H1 (cell line): ENCODE measurements around the gene IQCF2. TPM values are rescaled to one million over a fixed set of nuclear protein-coding genes. Genes with fewer than 3 reads are reported as not detected.

Experiments used
- CTCF ChIA-PET: fragments of 300-600 bp; sonication (Branson Sonifier 250); formaldehyde crosslinking; loops from one replicate; lab custom pipeline; 2021; ENCODE audit not compliant: partially characterized antibody; lab: Charles Lee
- POLR2A ChIA-PET: fragments of 300-600 bp; sonication (Branson Sonifier 250); formaldehyde crosslinking; loops from one replicate; lab custom pipeline; 2021; ENCODE audit warnings: inconsistent platforms; ENCODE audit not compliant: partially characterized antibody; lab: Charles Lee
- DNase-seq, 2 experiments: peaks; one replicate each; pipeline versions ENCODE4 v3.0.0 to v3.0.0-alpha.2; 2010 to 2022; ENCODE audit warnings: low spot score in 2 of 2, low read depth in 1 of 2, mixed read lengths in 1 of 2
- FAIRE-seq: peaks from 2 replicates; lab custom pipeline; 2011; peaks lifted over from hg19 to GRCh38; lab: Jason Lieb, UNC
- H2AFZ ChIP-seq: 2 replicates; pipeline ENCODE4 v1.8.1; 2012; ENCODE audit warnings: low read length, inconsistent platforms
- H2AK5ac ChIP-seq: 2 replicates; pipeline ENCODE4 v1.6.1; 2013; ENCODE audit warnings: low read depth, low read length
- H2BK120ac ChIP-seq: replicated peaks from 2 replicates; pipeline ENCODE3; 2013; ENCODE audit warnings: low read depth, low read length, inconsistent platforms
- H2BK12ac ChIP-seq: 2 replicates; pipeline ENCODE4 v1.6.1; 2013; ENCODE audit warnings: low read depth, low read length
- H2BK15ac ChIP-seq: 2 replicates; pipeline ENCODE4 v1.6.1; 2013; ENCODE audit warnings: low read length
- H2BK20ac ChIP-seq: 2 replicates; pipeline ENCODE4 v1.6.1; 2013; ENCODE audit warnings: low read length
- H2BK5ac ChIP-seq: 2 replicates; pipeline ENCODE4 v1.6.1; 2013; ENCODE audit warnings: low read depth, low read length
- H3K14ac ChIP-seq: 2 replicates; pipeline ENCODE4 v1.6.1; 2013; ENCODE audit warnings: inconsistent platforms; ENCODE audit not compliant: insufficient read length
- H3K18ac ChIP-seq: 2 replicates; pipeline ENCODE4 v1.6.1; 2013; ENCODE audit warnings: low read length; ENCODE audit errors: extremely low read depth
- H3K23ac ChIP-seq: 2 replicates; pipeline ENCODE4 v1.6.1; 2013; ENCODE audit warnings: inconsistent platforms; ENCODE audit not compliant: insufficient read length
- H3K23me2 ChIP-seq: 2 replicates; pipeline ENCODE4 v1.6.1; 2013; ENCODE audit warnings: low read depth, low read length
- H3K27ac ChIP-seq: 2 replicates; pipeline ENCODE4 v1.6.1; 2011; ENCODE audit warnings: low read depth, low read length, inconsistent platforms
- H3K27me3 ChIP-seq, 4 experiments: replicated peaks in 1 of 4; 1 replicate in 1 of 4; 2 replicates in 3 of 4; pipeline versions ENCODE4 v1.6.1 to v1.8.1; 2011 to 2013; ENCODE audit warnings: low read length in 3 of 4, mild to moderate bottlenecking in 3 of 4, inconsistent platforms in 2 of 4, mixed read lengths in 2 of 4, moderate library complexity in 1 of 4; ENCODE audit not compliant: control insufficient read depth in 3 of 4, insufficient read depth in 3 of 4; ENCODE audit errors: extremely low read depth in 1 of 4
- H3K36me3 ChIP-seq, 4 experiments: 2 replicates each; pipeline versions ENCODE4 v1.6.1 to v1.8.1; 2011 to 2013; ENCODE audit warnings: mild to moderate bottlenecking in 4 of 4, low read length in 3 of 4, moderate library complexity in 2 of 4, control low read depth in 1 of 4, inconsistent platforms in 1 of 4; ENCODE audit not compliant: insufficient read depth in 4 of 4, control insufficient read depth in 2 of 4
- H3K4ac ChIP-seq: replicated peaks from 2 replicates; pipeline ENCODE3; 2013; ENCODE audit warnings: low read length, low read depth, mixed read lengths, inconsistent platforms; ENCODE audit not compliant: insufficient read length
- H3K4me1 ChIP-seq, 4 experiments: replicated peaks in 1 of 4; 1 replicate in 1 of 4; 2 replicates in 3 of 4; pipeline versions ENCODE4 v1.6.1 to v1.8.1; 2011 to 2013; ENCODE audit warnings: low read length in 3 of 4, inconsistent platforms in 2 of 4, mixed read lengths in 1 of 4; ENCODE audit not compliant: insufficient read depth in 4 of 4, control insufficient read depth in 3 of 4
- H3K4me2 ChIP-seq, 2 experiments: 2 replicates each; pipeline versions ENCODE4 v1.6.1 to v1.8.1; 2011 to 2013; ENCODE audit warnings: low read depth in 2 of 2, low read length in 2 of 2, control low read depth in 1 of 2, inconsistent platforms in 1 of 2, mild to moderate bottlenecking in 1 of 2; ENCODE audit not compliant: insufficient read depth in 1 of 2
- H3K4me3 ChIP-seq, 4 experiments: fragments of 200-600, 300-600 bp in 1 of 4; sonication (generic), shearing (Covaris generic), sonication (Bioruptor Twin) in 1 of 4; 2 replicates each; pipeline versions ENCODE4 v1.5.1 to v1.8.1; 2011 to 2016; ENCODE audit warnings: low read length in 4 of 4, low read depth in 3 of 4, control low read depth in 2 of 4, inconsistent platforms in 2 of 4, mild to moderate bottlenecking in 2 of 4, mixed read lengths in 1 of 4, moderate library complexity in 1 of 4; ENCODE audit not compliant: insufficient read depth in 2 of 4; ENCODE audit errors: extremely low read depth in 1 of 4
- H3K56ac ChIP-seq: replicated peaks from 2 replicates; pipeline ENCODE3; 2013; ENCODE audit warnings: low read depth, mild to moderate bottlenecking, mixed read lengths, low read length, inconsistent platforms; ENCODE audit not compliant: insufficient read length
- H3K79me1 ChIP-seq: 2 replicates; pipeline ENCODE4 v1.6.1; 2013; ENCODE audit warnings: low read depth, low read length, control low read depth
- H3K79me2 ChIP-seq, 2 experiments: 2 replicates each; pipeline versions ENCODE4 v1.6.1 to v1.8.1; 2012 to 2013; ENCODE audit warnings: low read length in 2 of 2, mild to moderate bottlenecking in 2 of 2, inconsistent platforms in 1 of 2; ENCODE audit not compliant: insufficient read depth in 2 of 2, control insufficient read depth in 1 of 2
- H3K9ac ChIP-seq, 4 experiments: replicated peaks in 1 of 4; 1 replicate in 1 of 4; 2 replicates in 3 of 4; pipeline versions ENCODE4 v1.6.1 to v1.8.1; 2011 to 2013; ENCODE audit warnings: low read depth in 3 of 4, low read length in 3 of 4, control low read depth in 2 of 4, mild to moderate bottlenecking in 2 of 4, moderate library complexity in 2 of 4, inconsistent platforms in 1 of 4; ENCODE audit errors: extremely low read depth in 1 of 4
- H3K9me3 ChIP-seq, 2 experiments: 2 replicates each; pipeline versions ENCODE4 v1.6.1 to v1.8.1; 2012 to 2013; ENCODE audit warnings: mild to moderate bottlenecking in 2 of 2, moderate library complexity in 2 of 2, control low read depth in 1 of 2, inconsistent platforms in 1 of 2, low read depth in 1 of 2, low read length in 1 of 2, mixed read lengths in 1 of 2; ENCODE audit not compliant: insufficient read depth in 2 of 2
- H4K20me1 ChIP-seq, 2 experiments: replicated peaks in 1 of 2; 2 replicates each; pipeline versions ENCODE3 to v1.8.1; 2011 to 2013; ENCODE audit warnings: inconsistent platforms in 2 of 2, low read length in 2 of 2, mild to moderate bottlenecking in 1 of 2; ENCODE audit not compliant: insufficient read depth in 2 of 2, control insufficient read depth in 1 of 2
- H4K5ac ChIP-seq: 2 replicates; pipeline ENCODE4 v1.6.1; 2013; ENCODE audit warnings: low read length, low read depth, mixed read lengths, inconsistent platforms; ENCODE audit not compliant: insufficient read length
- H4K8ac ChIP-seq: 2 replicates; pipeline ENCODE4 v1.8.0; 2013; ENCODE audit warnings: mild to moderate bottlenecking, moderate library complexity, low read length, inconsistent platforms; ENCODE audit not compliant: insufficient read depth; ENCODE audit errors: extremely low read depth
- H4K91ac ChIP-seq: replicated peaks from 2 replicates; pipeline ENCODE3; 2013; ENCODE audit warnings: low read length, mixed read lengths, inconsistent platforms; ENCODE audit not compliant: insufficient read length
- ATF3 ChIP-seq: IDR thresholded peaks from 2 replicates; pipeline ENCODE4 v1.6.1; 2011; ENCODE audit warnings: low read depth, mild to moderate bottlenecking, low read length; ENCODE audit not compliant: insufficient read depth
- FOSL1 ChIP-seq: IDR thresholded peaks from 2 replicates; pipeline ENCODE4 v1.6.1; 2011; ENCODE audit warnings: mild to moderate bottlenecking, low read depth, low read length, moderate library complexity; ENCODE audit not compliant: insufficient read depth
- HDAC6 ChIP-seq: IDR thresholded peaks from one replicate; pipeline ENCODE4 v1.7.1; 2012; ENCODE audit warnings: low read depth, mild to moderate bottlenecking, inconsistent platforms, low read length, moderate library complexity
- JUN ChIP-seq: IDR thresholded peaks from 2 replicates; pipeline ENCODE4 v1.6.1; 2011; ENCODE audit warnings: low read depth, mild to moderate bottlenecking, improper control_type of control experiment, low read length
- KDM1A ChIP-seq: fragments of 200-600, 300-600 bp; sonication (generic); IDR thresholded peaks from 2 replicates; pipeline ENCODE4 v1.7.1; 2016; ENCODE audit warnings: mild to moderate bottlenecking, low read length, borderline replicate concordance
- RAD21 ChIP-seq, 2 experiments: IDR thresholded peaks in 1 of 2; conservative IDR thresholded peaks in 1 of 2; 2 replicates each; pipeline ENCODE4 v1.6.1; 2011; ENCODE audit warnings: low read depth in 2 of 2, low read length in 2 of 2, improper control_type of control experiment in 1 of 2, inconsistent platforms in 1 of 2, mild to moderate bottlenecking in 1 of 2, moderate library complexity in 1 of 2
- RNF2 ChIP-seq: fragments of 200-900, 300-1000 bp; sonication (generic); IDR thresholded peaks from 2 replicates; pipeline ENCODE4 v1.7.1; 2016; ENCODE audit warnings: borderline replicate concordance, low read depth, mild to moderate bottlenecking, antibody characterized with exemption, low read length; ENCODE audit not compliant: poor library complexity, severe bottlenecking; ENCODE audit errors: missing control alignments
- SIX5 ChIP-seq: IDR thresholded peaks from 2 replicates; pipeline ENCODE4 v1.6.1; 2011; ENCODE audit warnings: mild to moderate bottlenecking, low read depth, low read length
- SRF ChIP-seq: IDR thresholded peaks from 2 replicates; pipeline ENCODE4 v1.6.1; 2011; ENCODE audit warnings: mild to moderate bottlenecking, low read depth, low read length, moderate library complexity
- WGBS, 2 experiments: shearing (Covaris generic) in 1 of 2; methylation state at CpG; one replicate each; pipeline versions ENCODE4 v1.1.6 to v1.1.7; 2013 to 2015; ENCODE audit warnings: low lambda C conversion rate in 2 of 2, mixed read lengths in 2 of 2, inconsistent platforms in 1 of 2, low coverage in 1 of 2, missing lambda C conversion rate in 1 of 2; ENCODE audit not compliant: insufficient replicate concordance in 2 of 2, insufficient coverage in 1 of 2, insufficient read length in 1 of 2; ENCODE audit errors: extremely low coverage in 1 of 2, missing lambda C conversion rate in 1 of 2; 5-methylcytosine and 5-hydroxymethylcytosine counted together
- polyA plus RNA-seq, 7 experiments: library from polyadenylated mRNA; depleted of rRNA in 3 of 7; stranded (reverse) in 5 of 7; unstranded in 2 of 7; fragments of >200 nt in 5 of 7; fragments of 200-250 nt in 2 of 7; gene quantifications; 1 replicate in 5 of 7; 2 replicates in 1 of 7; 4 replicates in 1 of 7; pipeline versions ENCODE4 v1.2.1 to v1.2.3, GENCODE V29; 2011 to 2013; ENCODE audit warnings: missing spikeins in 2 of 7, mixed read lengths in 2 of 7
- total RNA-seq: library from RNA; stranded (reverse); fragmentation: NEBNext Ultra II Directional; extraction: Animal tissue kit (Norgen Biotek cat#: 25700); gene quantifications from 2 replicates; pipeline ENCODE4 v1.2.1, GENCODE V29; 2021

The IQCF2 gene
- total and polyA plus RNA-seq, 2 of the 8 experiments (the other 6 are each of a cell fraction or from before 2014, with no cell fraction given) = not detected

GRCh38 chr3:51896607-51897305, 35.3 kb downstream of the IQCF2 start:
- WGBS, 2 experiments = 96 to 100% methylated on average over 3 to 10 of the region's 10 CpGs
- Histone ChIP-seq H3K36me3 (no peaks in the 10 kb centered on the region), H4K8ac (no peak overlapping the region), H2BK15ac (no peak overlapping the region), H3K23me2 (no peaks in the 10 kb centered on the region; the same call in 1 of the 2 replicates), H3K56ac (no peak overlapping the region), H3K4me3 (no peak overlapping the region), H3K9ac (no peak overlapping the region), H4K91ac (no peak overlapping the region), H3K79me2 (no peaks in the 10 kb centered on the region), H2AFZ (no peak overlapping the region), H3K9me3 (no peaks in the 10 kb centered on the region; a peak in 1 of 4 replicates), H3K14ac (no peak overlapping the region), H3K27ac (no peak overlapping the region), H3K4ac (no peak overlapping the region), H3K27me3 (no peaks in the 10 kb centered on the region; a peak in 3 of 7 replicates), H2BK12ac (no peak overlapping the region), H2BK120ac (no peak overlapping the region), H3K79me1 (no peaks in the 10 kb centered on the region), H3K4me2 (no peak overlapping the region), H3K23ac (no peak overlapping the region), H2BK5ac (no peak overlapping the region), H3K4me1 (peaks cover 0 to 3% (median 2%) of the 10 kb centered on the region in 4 experiments; a peak in 1 of 7 replicates), H4K20me1 (no peaks in the 10 kb centered on the region), H2BK20ac (no peak overlapping the region), H3K18ac (no peak overlapping the region), H4K5ac (no peak overlapping the region), H2AK5ac (no peak overlapping the region)
- ChIA-PET CTCF (interaction anchor here (1.0 to 1.7 kb wide), 2 partner anchors 8 to 76 kb away, joined by 3 to 6 read pairs; no protein-coding TSS in a partner anchor), POLR2A (no interaction called here)
- FAIRE-seq (no peak), DNase-seq (no peak)
- TF ChIP-seq JUN (no peak), ATF3 (no peak), KDM1A (no peak), RAD21 (IDR thresholded peaks at IDR 0.05 in 1 of 2, conservative IDR thresholded peaks at IDR 0.05 in 1 of 2; ENCODE audit: low read depth in 2 of 2, low read length in 2 of 2) (no peak), FOSL1 (no peak), SRF (no peak), HDAC6 (no peak), RNF2 (no peak), SIX5 (no peak)
